HEK293 (cell line): Measurements from ENCODE around the gene TBC1D16.

Experiments
- CTCF ChIA-PET: fragments of 350-600 bp; formaldehyde crosslinking; extraction: SDS; loops from one replicate; lab custom pipeline; 2021; ENCODE audit warnings: antibody characterized with exemption; lab: Yijun Ruan, JAX
- POLR2A ChIA-PET: fragments of 300-600 bp; formaldehyde crosslinking; extraction: SDS; loops from one replicate; lab custom pipeline; 2020; ENCODE audit warnings: antibody characterized with exemption, inconsistent platforms; lab: Yijun Ruan, JAX
- H3K27ac ChIP-seq: fragments of 200-500 bp; sonication (Bioruptor generic); 2 replicates; pipeline ENCODE4 v1.5.1; 2014; ENCODE audit warnings: low read depth, low read length, control low read depth, inconsistent platforms; ENCODE audit errors: extremely low read depth
- H3K36me3 ChIP-seq, 2 experiments: fragments of 200-500 bp in 1 of 2; sonication (Bioruptor generic) in 1 of 2; 1 replicate in 1 of 2; 2 replicates in 1 of 2; pipeline ENCODE4 v1.5.1; 2014 to 2017; ENCODE audit warnings: inconsistent platforms in 2 of 2, low read length in 2 of 2; ENCODE audit not compliant: control insufficient read depth in 2 of 2, insufficient read depth in 1 of 2
- H3K4me1 ChIP-seq: fragments of 200-500 bp; sonication (Bioruptor generic); 2 replicates; pipeline ENCODE4 v1.5.1; 2014; ENCODE audit warnings: mild to moderate bottlenecking, low read length, inconsistent platforms; ENCODE audit not compliant: control insufficient read depth, insufficient read depth
- H3K4me3 ChIP-seq: 2 replicates; pipeline ENCODE4 v1.5.1; 2011; ENCODE audit warnings: low read depth, mild to moderate bottlenecking, control low read depth, low read length, moderate library complexity
- H3K9me3 ChIP-seq: fragments of 200-500 bp; sonication (Bioruptor generic); 2 replicates; pipeline ENCODE4 v1.5.1; 2014; ENCODE audit warnings: low read depth, low read length, inconsistent platforms; ENCODE audit not compliant: control insufficient read depth, insufficient read depth
- ATF2 ChIP-seq: fragments of 450-650 bp; formaldehyde crosslinking; IDR thresholded peaks from 2 replicates; pipeline ENCODE4 v1.5.1; 2016; ENCODE audit warnings: missing biosample characterization, missing genetic modification characterization, low read depth
- BCL11A ChIP-seq: fragments of 450-650 bp; formaldehyde crosslinking; IDR thresholded peaks from 2 replicates; pipeline ENCODE4 v1.5.1; 2016; ENCODE audit warnings: low read depth, missing biosample characterization, missing genetic modification characterization
- EGR2 ChIP-seq: fragments of 450-650 bp; formaldehyde crosslinking; IDR thresholded peaks from 2 replicates; pipeline ENCODE4 v1.5.1; 2016; ENCODE audit warnings: low read depth, missing biosample characterization, missing genetic modification characterization
- GLI4 ChIP-seq: fragments of 450-650 bp; formaldehyde crosslinking; IDR thresholded peaks from 2 replicates; pipeline ENCODE4 v1.5.1; 2016; ENCODE audit warnings: missing biosample characterization, missing genetic modification characterization
- HOXA7 ChIP-seq: sonication (generic); formaldehyde crosslinking; IDR thresholded peaks from 2 replicates; pipeline ENCODE4 v1.8.1; 2022; ENCODE audit warnings: missing genetic modification reagents, borderline replicate concordance
- KLF1 ChIP-seq: fragments of 450-650 bp; formaldehyde crosslinking; IDR thresholded peaks from 2 replicates; pipeline ENCODE4 v1.5.1; 2016; ENCODE audit warnings: missing biosample characterization, missing genetic modification characterization
- KLF7 ChIP-seq: fragments of 450-650 bp; formaldehyde crosslinking; IDR thresholded peaks from 2 replicates; pipeline ENCODE4 v1.5.1; 2016; ENCODE audit warnings: missing biosample characterization, missing genetic modification characterization, borderline replicate concordance
- OVOL3 ChIP-seq: fragments of 450-650 bp; formaldehyde crosslinking; IDR thresholded peaks from 2 replicates; pipeline ENCODE4 v1.5.1; 2016; ENCODE audit warnings: missing biosample characterization, missing genetic modification characterization
- PRDM6 ChIP-seq: fragments of 450-650 bp; formaldehyde crosslinking; IDR thresholded peaks from 2 replicates; pipeline ENCODE4 v1.5.1; 2017; ENCODE audit warnings: missing biosample characterization, missing genetic modification characterization
- SETDB1 ChIP-seq: IDR thresholded peaks from one replicate; pipeline ENCODE4 v1.6.1; 2017; ENCODE audit warnings: mild to moderate bottlenecking, low read length, moderate library complexity, mixed read lengths; ENCODE audit not compliant: insufficient read length
- ZBTB44 ChIP-seq: fragments of 450-650 bp; IDR thresholded peaks from 2 replicates; pipeline ENCODE4 v1.5.1; 2018; ENCODE audit warnings: missing biosample characterization, mild to moderate bottlenecking, missing genetic modification characterization
- ZNF146 ChIP-seq: fragments of 450-650 bp; formaldehyde crosslinking; IDR thresholded peaks from 2 replicates; pipeline ENCODE4 v1.5.1; 2016; ENCODE audit warnings: missing biosample characterization, missing genetic modification characterization
- ZNF184 ChIP-seq: fragments of 450-650 bp; IDR thresholded peaks from 2 replicates; pipeline ENCODE4 v1.5.1; 2018; ENCODE audit warnings: missing biosample characterization, mild to moderate bottlenecking, missing genetic modification characterization
- ZNF292 ChIP-seq: fragments of 450-650 bp; formaldehyde crosslinking; IDR thresholded peaks from 2 replicates; pipeline ENCODE4 v1.5.1; 2016; ENCODE audit warnings: low read depth, missing biosample characterization, missing genetic modification characterization, borderline replicate concordance
- ZNF350 ChIP-seq: fragments of 450-650 bp; formaldehyde crosslinking; IDR thresholded peaks from 2 replicates; pipeline ENCODE4 v1.5.0; 2017; ENCODE audit warnings: missing biosample characterization, mild to moderate bottlenecking, missing genetic modification characterization
- ZNF423 ChIP-seq: fragments of 450-650 bp; formaldehyde crosslinking; IDR thresholded peaks from 2 replicates; pipeline ENCODE4 v1.5.1; 2016; ENCODE audit warnings: missing biosample characterization, missing genetic modification characterization
- ZNF560 ChIP-seq: fragments of 450-650 bp; formaldehyde crosslinking; IDR thresholded peaks from 2 replicates; pipeline ENCODE4 v1.5.1; 2017; ENCODE audit warnings: missing biosample characterization, missing genetic modification characterization, borderline replicate concordance
- ZNF600 ChIP-seq: fragments of 450-650 bp; formaldehyde crosslinking; IDR thresholded peaks from 2 replicates; pipeline ENCODE4 v1.5.1; 2016; ENCODE audit warnings: missing biosample characterization, missing genetic modification characterization
- ZNF664 ChIP-seq: fragments of 450-650 bp; formaldehyde crosslinking; IDR thresholded peaks from 2 replicates; pipeline ENCODE4 v1.5.1; 2016; ENCODE audit warnings: missing biosample characterization, missing genetic modification characterization
- ZNF670 ChIP-seq: fragments of 450-650 bp; formaldehyde crosslinking; IDR thresholded peaks from 2 replicates; pipeline ENCODE4 v1.5.1; 2016; ENCODE audit warnings: missing biosample characterization, missing genetic modification characterization, low read depth
- ZNF777 ChIP-seq: fragments of 450-650 bp; formaldehyde crosslinking; IDR thresholded peaks from 2 replicates; pipeline ENCODE4 v1.5.1; 2017; ENCODE audit warnings: missing biosample characterization, missing genetic modification characterization, borderline replicate concordance
- TF ChIP-seq, protein P1 (sequence below): fragments of 450-650 bp; formaldehyde crosslinking; IDR thresholded peaks from 2 replicates; pipeline ENCODE4 v1.5.1; 2016; ENCODE audit warnings: missing biosample characterization, missing genetic modification characterization
- TF ChIP-seq, protein P2 (sequence below): fragments of 450-650 bp; formaldehyde crosslinking; optimal IDR thresholded peaks from 2 replicates; pipeline ENCODE3; 2016; ENCODE audit warnings: missing biosample characterization, mild to moderate bottlenecking, missing genetic modification characterization

Gene TBC1D16

GRCh38 chr17:79947351-79948031, 88.2 kb downstream of the TBC1D16 start (continued):
- TF ChIP-seq ZBTB44 (tag by site-specific recombination) (no peak), ZNF777 (tag by site-specific recombination) (no peak), KLF7 (tag by site-specific recombination) (no peak), ZNF560 (tag by site-specific recombination) (no peak), GLI4 (tag by site-specific recombination) (no peak)
- TF ChIP-seq, all 188 proteins: peak for 0

GRCh38 chr17:79946352-79947231, 89.1 kb downstream of the TBC1D16 start:
- ChIA-PET CTCF (interaction anchor here (1.5 kb wide), 1 partner anchor 24 kb away, joined by 7 read pairs; no protein-coding TSS in a partner anchor), POLR2A (no interaction called here)
- Histone ChIP-seq H3K36me3 (peaks cover 0 to 71% of the 10 kb centered on the region in 2 experiments; a peak in 1 of 3 replicates), H3K4me3 (no peak overlapping the region), H3K9me3 (no peaks in the 10 kb centered on the region), H3K27ac (no peak overlapping the region), H3K4me1 (no peaks in the 10 kb centered on the region)
- TF ChIP-seq ZNF184 (tag by site-specific recombination) (no peak), ZNF600 (0 out of 2 replicates have a peak, but pooled peaks have one; percentile 19), SETDB1 (no peak)

GRCh38 chr17:79945591-79946255, 89.9 kb downstream of the TBC1D16 start:
- Histone ChIP-seq H3K4me3 (no peak overlapping the region), H3K9me3 (no peaks in the 10 kb centered on the region), H3K36me3 (peaks cover 0 to 79% of the 10 kb centered on the region in 2 experiments; a peak in 1 of 3 replicates), H3K27ac (no peak overlapping the region), H3K4me1 (no peaks in the 10 kb centered on the region)
- ChIA-PET POLR2A (no interaction called here), CTCF (interaction anchor here (0.7 kb wide), 1 partner anchor 63 kb away, joined by 6 read pairs; no protein-coding TSS in a partner anchor)
- TF ChIP-seq HOXA7 (CRISPR knock-in tag) (no peak), ZNF350 (tag by site-specific recombination) (no peak), ZNF423 (tag by site-specific recombination) (no peak), ZNF670 (tag by site-specific recombination) (no peak), ZNF292 (tag by site-specific recombination) (no peak), ATF2 (no peak), ZNF600 (no peak), KLF1 (no peak), ZNF664 (tag by site-specific recombination) (no peak), BCL11A (tag by site-specific recombination) (no peak), OVOL3 (no peak), PRDM6 (no peak), ZNF146 (tag by site-specific recombination) (no peak), EGR2 (tag by site-specific recombination) (no peak)
- TF ChIP-seq, protein P1, sequence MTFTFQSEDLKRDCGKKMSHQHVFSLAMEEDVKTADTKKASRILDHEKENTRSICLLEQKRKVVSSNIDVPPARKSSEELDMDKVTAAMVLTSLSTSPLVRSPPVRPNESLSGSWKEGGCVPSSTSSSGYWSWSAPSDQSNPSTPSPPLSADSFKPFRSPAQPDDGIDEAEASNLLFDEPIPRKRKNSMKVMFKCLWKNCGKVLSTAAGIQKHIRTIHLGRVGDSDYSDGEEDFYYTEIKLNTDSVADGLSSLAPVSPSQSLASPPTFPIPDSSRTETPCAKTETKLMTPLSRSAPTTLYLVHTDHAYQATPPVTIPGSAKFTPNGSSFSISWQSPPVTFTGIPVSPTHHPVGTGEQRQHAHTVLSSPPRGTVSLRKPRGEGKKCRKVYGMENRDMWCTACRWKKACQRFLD (tag by site-specific recombination) = no peak
- TF ChIP-seq, protein P2, sequence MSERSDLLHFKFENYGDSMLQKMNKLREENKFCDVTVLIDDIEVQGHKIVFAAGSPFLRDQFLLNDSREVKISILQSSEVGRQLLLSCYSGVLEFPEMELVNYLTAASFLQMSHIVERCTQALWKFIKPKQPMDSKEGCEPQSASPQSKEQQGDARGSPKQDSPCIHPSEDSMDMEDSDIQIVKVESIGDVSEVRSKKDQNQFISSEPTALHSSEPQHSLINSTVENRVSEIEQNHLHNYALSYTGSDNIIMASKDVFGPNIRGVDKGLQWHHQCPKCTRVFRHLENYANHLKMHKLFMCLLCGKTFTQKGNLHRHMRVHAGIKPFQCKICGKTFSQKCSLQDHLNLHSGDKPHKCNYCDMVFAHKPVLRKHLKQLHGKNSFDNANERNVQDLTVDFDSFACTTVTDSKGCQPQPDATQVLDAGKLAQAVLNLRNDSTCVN = no peak
